HUES64 (cell line): ENCODE results near the gene TMEM236.

ENCODE experiments used
- H3K27ac ChIP-seq: 2 replicates; pipeline ENCODE4 v1.7.0; 2013; ENCODE audit warnings: low read depth, low read length, inconsistent platforms
- H3K27me3 ChIP-seq: 2 replicates; pipeline ENCODE4 v1.6.1; 2013; ENCODE audit warnings: mild to moderate bottlenecking, low read length; ENCODE audit not compliant: insufficient read depth
- H3K36me3 ChIP-seq: 2 replicates; pipeline ENCODE4 v1.6.1; 2013; ENCODE audit warnings: mild to moderate bottlenecking, low read length; ENCODE audit not compliant: insufficient read depth
- H3K4me1 ChIP-seq: 2 replicates; pipeline ENCODE4 v1.6.1; 2013; ENCODE audit warnings: mild to moderate bottlenecking, low read length, moderate library complexity; ENCODE audit not compliant: insufficient read depth
- H3K4me3 ChIP-seq: 2 replicates; pipeline ENCODE4 v1.5.1; 2013; ENCODE audit warnings: mild to moderate bottlenecking, low read length, moderate library complexity
- H3K9ac ChIP-seq: 2 replicates; pipeline ENCODE4 v1.6.1; 2013; ENCODE audit warnings: mild to moderate bottlenecking, low read depth, low read length
- H3K9me3 ChIP-seq: 2 replicates; pipeline ENCODE4 v1.6.1; 2013; ENCODE audit warnings: low read depth, low read length; ENCODE audit not compliant: insufficient read depth
- WGBS: fragments of 150-250, 120-280 bp; methylation state at CpG from one replicate; pipeline ENCODE4 v1.1.7; 2013; ENCODE audit warnings: missing lambda C conversion rate; 5-methylcytosine and 5-hydroxymethylcytosine counted together

TMEM236 gene

DNA sequence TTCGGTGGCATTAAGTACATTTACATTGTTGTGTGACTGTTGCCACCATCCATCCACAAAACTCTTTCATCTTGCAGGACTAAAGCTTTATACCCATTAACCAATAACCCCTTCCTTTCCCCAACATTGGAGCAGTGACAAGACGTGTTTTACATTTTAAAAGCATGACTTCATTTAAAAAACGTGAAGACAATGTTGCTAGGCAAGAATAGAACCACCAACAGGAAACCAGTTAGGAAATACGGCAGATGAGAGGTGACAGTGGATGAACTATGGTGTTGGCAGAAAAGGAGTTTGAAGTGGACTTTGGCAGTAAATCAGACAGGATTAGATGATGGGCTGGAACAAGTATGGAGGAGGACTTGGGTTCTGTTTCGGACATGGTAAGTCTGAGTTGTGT is 17.0 kb downstream of the TMEM236 start:
- H3K9me3 ChIP-seq = no peaks in the 10 kb centered on the region
- H3K36me3 ChIP-seq = no peaks in the 10 kb centered on the region
- no peak overlapping the region for H3K9ac ChIP-seq
- H3K27me3 ChIP-seq = peaks cover 31% of the 10 kb centered on the region
- WGBS = 77% methylated on average over 5 of the region's 5 CpGs
- no peak overlapping the region for H3K27ac ChIP-seq
- peaks cover 2% of the 10 kb centered on the region; the same call in 1 of the 2 replicates for H3K4me1 ChIP-seq
- no peak overlapping the region for H3K4me3 ChIP-seq

DNA sequence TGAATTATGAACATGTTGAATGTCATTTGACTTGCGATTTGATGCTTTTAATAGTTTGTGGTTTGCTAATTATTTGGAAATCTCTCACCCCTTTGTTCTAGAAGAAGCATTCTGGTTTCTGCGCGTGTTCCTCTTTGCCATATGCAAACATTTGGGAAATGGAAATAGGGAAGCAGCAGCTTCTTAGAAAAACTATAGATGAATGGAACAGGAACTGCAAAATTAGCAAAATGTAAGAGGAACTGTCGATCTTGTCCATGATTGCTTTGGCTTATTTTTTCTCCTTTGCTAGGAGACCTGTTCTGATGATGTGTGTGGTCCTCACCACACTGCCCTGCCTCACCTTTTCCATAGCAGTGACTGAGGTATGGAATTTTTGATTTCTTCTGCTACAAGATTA is 19.0 kb downstream of the TMEM236 start:
- peaks cover 10% of the 10 kb centered on the region for H3K27me3 ChIP-seq
- H3K4me3 ChIP-seq = no peak overlapping the region
- H3K36me3 ChIP-seq = no peaks in the 10 kb centered on the region
- no peak overlapping the region for H3K27ac ChIP-seq
- 96% methylated on average over 4 of the region's 4 CpGs for WGBS
- H3K9me3 ChIP-seq = no peaks in the 10 kb centered on the region
- no peak overlapping the region for H3K9ac ChIP-seq
- no peaks in the 10 kb centered on the region for H3K4me1 ChIP-seq

DNA sequence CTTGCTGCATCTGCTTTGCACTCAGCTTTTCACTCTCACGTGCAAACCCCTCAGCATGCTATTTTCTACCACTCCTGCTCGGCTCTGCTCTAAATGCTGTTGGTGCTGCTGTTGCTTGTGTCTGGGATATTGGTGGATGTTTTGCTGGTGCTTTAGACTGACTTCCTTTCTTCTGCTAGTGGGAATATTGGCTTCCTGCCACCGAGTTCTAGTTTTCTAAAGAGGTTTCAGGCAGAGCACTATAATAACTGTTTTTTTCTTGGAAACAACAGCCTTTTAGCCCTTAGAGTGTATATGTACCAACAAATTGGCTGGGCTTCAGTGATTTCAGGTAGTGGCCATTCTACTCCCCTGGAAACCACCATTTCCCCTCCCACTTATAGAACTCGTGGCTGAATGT is 27.8 kb downstream of the TMEM236 start:
- no peak overlapping the region for H3K4me3 ChIP-seq
- no peaks in the 10 kb centered on the region for H3K9me3 ChIP-seq
- no peaks in the 10 kb centered on the region for H3K4me1 ChIP-seq
- H3K9ac ChIP-seq = no peak overlapping the region
- H3K27ac ChIP-seq = no peak overlapping the region
- H3K27me3 ChIP-seq = no peaks in the 10 kb centered on the region
- H3K36me3 ChIP-seq = no peaks in the 10 kb centered on the region
- WGBS = 96% methylated on average over 4 of the region's 4 CpGs

DNA sequence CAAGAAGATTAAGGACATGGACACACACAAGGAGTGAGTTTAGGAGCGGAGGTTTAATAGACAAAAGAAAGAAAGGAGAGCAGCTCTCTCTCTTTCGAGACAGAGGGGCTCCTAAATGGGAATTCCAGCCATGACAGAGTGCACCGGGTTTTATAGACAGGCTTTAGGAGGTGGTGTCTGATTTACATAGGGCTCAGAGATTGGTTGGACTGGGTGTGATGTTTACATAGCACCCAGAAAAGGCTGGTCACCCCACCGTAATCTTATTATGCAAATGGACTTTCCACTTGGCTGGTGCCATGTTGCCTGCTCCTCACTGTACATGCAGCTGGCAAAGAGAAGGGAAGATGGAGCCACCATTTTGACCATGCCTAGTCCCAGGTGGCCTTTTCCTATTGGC is 28.7 kb downstream of the TMEM236 start:
- no peaks in the 10 kb centered on the region for H3K4me1 ChIP-seq
- H3K4me3 ChIP-seq = no peak overlapping the region
- WGBS = 92% methylated on average over 4 of the region's 4 CpGs
- H3K27ac ChIP-seq = no peak overlapping the region
- no peaks in the 10 kb centered on the region for H3K27me3 ChIP-seq
- no peaks in the 10 kb centered on the region for H3K36me3 ChIP-seq
- H3K9ac ChIP-seq = no peak overlapping the region
- no peaks in the 10 kb centered on the region for H3K9me3 ChIP-seq

DNA sequence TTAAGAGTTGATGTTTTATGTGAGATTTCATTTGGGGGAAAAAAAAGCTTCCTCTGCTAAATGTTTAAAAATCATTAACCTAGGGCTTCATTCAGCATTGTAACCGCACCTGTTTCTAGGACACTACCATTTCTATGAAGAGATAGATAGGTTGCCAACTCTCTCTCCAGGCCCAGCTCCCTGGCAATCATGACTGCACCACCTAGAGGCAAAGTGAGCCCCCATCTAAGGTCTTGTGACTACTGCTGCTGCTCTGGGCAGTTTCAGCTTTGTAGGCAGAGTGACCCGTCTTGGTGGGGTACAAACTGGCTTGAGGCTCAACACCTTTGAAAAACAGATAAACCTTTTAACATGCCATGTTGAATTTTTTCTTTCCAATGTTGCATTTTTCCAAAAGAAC is 29.9 kb downstream of the TMEM236 start:
- Histone ChIP-seq H3K27ac (no peak overlapping the region), H3K4me3 (no peak overlapping the region), H3K36me3 (no peaks in the 10 kb centered on the region), H3K4me1 (no peaks in the 10 kb centered on the region), H3K9ac (no peak overlapping the region), H3K27me3 (no peaks in the 10 kb centered on the region), H3K9me3 (no peaks in the 10 kb centered on the region)
- 72% methylated on average over 2 of the region's 2 CpGs for WGBS

DNA sequence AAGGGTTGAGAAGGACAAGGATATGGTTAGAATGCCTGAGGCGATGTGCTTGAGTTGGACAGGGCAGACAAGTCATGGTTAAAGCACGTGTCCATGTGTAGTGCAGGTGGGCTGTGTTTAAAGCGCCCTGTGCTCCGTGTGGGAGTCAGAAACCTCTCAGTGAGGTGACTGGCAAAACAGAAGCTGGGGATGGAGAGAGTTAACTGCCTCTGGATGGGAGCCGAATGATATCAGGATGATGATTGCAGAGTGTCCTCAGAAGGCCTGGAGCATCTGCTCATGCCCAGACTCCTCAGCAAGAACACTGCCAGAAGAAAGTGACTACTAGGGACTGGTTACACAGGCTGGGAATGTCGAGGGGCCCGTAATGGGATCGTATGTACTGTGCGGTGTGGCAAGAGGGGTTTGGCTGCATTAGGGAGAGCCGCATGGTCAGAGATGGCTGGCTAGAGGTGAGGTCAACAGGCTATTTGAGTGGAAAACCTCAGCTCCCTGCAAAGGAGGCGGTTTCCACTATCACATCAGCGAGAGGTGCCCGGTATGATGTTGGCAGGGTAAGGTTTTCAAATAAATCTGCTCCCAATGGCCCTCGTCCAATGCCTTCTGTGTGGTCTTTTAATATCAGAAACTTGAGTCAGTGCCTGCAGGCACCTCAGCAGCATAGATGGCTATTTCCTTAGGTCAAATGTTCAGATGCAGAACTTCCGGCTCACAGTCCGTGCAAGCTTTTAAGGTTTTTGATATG is 31.1 kb downstream of the TMEM236 start:
- Histone ChIP-seq H3K27me3 (no peaks in the 10 kb centered on the region), H3K4me1 (peaks cover 4% of the 10 kb centered on the region; the same call in 1 of the 2 replicates), H3K36me3 (no peaks in the 10 kb centered on the region), H3K9ac (no peak overlapping the region), H3K4me3 (no peak overlapping the region), H3K9me3 (no peaks in the 10 kb centered on the region), H3K27ac (no peak overlapping the region)
- 96% methylated on average over 16 of the region's 16 CpGs for WGBS

DNA sequence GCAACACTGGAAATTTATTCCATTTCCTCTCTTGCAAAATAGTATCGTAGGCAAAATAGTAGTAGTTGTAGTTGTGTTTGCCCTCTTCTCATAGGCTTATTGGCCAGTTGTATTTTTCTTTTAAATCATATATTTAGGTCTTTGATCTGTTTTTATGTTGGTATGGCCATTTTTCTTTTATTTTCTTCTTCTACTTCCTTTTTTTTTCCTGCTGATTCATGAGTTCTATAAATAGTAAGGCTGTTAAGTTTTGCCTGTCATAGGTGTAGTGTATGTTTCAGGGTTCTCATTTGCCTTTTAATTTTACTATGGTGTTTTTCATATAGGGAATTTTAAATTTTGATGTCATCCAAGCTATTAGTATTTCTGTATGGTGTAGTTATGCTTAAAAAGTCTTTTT is 31.8 kb downstream of the TMEM236 start:
- H3K9ac ChIP-seq = no peak overlapping the region
- peaks cover 8% of the 10 kb centered on the region; the same call in 1 of the 2 replicates for H3K4me1 ChIP-seq
- H3K4me3 ChIP-seq = no peak overlapping the region
- no CpG with 5 or more reads among the region's 1 CpG for WGBS
- no peak overlapping the region for H3K27ac ChIP-seq
- no peaks in the 10 kb centered on the region for H3K36me3 ChIP-seq
- H3K9me3 ChIP-seq = no peaks in the 10 kb centered on the region
- H3K27me3 ChIP-seq = no peaks in the 10 kb centered on the region

DNA sequence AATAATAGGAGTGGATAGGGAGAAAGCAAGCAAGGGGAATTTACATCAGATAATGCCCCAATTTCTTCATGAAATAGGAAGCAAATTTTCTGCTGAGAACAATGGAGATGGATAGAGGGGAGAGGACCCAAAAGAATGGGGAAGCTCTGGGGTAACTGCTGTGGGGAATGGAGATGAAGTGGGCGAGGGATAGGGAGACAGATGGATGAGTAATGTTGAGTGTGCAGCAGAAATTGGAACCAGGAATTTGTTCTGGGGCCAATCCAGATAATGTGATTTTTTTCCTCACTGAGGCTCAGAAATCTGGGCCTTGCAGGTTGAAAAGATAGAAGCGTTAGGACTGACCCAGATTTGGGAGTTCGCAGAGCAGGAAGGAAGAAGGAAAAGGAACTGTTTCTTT is 32.7 kb downstream of the TMEM236 start:
- no peaks in the 10 kb centered on the region for H3K36me3 ChIP-seq
- no peak overlapping the region for H3K9ac ChIP-seq
- H3K9me3 ChIP-seq = no peaks in the 10 kb centered on the region
- 96% methylated on average over 3 of the region's 3 CpGs for WGBS
- no peak overlapping the region for H3K27ac ChIP-seq
- H3K4me1 ChIP-seq = peaks cover 9% of the 10 kb centered on the region; the same call in 1 of the 2 replicates
- H3K27me3 ChIP-seq = no peaks in the 10 kb centered on the region
- no peak overlapping the region for H3K4me3 ChIP-seq

DNA sequence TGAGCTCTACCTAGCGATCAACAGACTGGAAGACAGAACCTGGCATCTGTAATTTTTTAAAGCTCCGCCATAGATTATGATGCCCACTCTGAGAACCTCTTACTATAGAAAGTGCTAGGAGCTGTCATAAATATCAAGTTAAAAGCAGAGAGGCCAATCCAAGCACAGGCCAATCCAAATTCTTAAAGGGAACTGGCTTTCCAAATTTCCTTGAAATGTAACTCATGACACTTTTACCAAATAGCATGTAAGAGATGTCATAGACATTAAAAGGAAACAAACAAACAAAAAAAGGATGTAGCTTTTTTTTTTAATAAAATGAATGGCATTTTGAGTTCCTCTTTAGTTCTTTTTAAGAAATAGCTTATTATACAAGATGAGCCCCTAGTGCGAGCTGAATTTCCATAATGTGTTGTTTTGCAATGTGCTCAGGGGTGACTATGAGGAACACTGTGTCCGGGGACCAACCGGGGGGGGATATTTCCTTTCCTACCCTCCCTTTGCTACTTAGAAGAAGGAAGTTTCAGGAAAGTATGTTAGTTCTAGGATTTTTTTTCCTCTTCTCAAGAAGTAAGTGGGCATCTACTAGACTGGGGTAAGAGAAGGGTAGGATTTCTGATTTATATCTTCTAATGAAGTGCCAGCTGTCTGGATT is 33.4 kb downstream of the TMEM236 start:
- Histone ChIP-seq H3K9me3 (no peaks in the 10 kb centered on the region), H3K9ac (no peak overlapping the region), H3K4me1 (peaks cover 9% of the 10 kb centered on the region; the same call in 1 of the 2 replicates), H3K27ac (no peak overlapping the region), H3K27me3 (no peaks in the 10 kb centered on the region), H3K36me3 (no peaks in the 10 kb centered on the region), H3K4me3 (no peak overlapping the region)
- 97% methylated on average over 3 of the region's 5 CpGs for WGBS

DNA sequence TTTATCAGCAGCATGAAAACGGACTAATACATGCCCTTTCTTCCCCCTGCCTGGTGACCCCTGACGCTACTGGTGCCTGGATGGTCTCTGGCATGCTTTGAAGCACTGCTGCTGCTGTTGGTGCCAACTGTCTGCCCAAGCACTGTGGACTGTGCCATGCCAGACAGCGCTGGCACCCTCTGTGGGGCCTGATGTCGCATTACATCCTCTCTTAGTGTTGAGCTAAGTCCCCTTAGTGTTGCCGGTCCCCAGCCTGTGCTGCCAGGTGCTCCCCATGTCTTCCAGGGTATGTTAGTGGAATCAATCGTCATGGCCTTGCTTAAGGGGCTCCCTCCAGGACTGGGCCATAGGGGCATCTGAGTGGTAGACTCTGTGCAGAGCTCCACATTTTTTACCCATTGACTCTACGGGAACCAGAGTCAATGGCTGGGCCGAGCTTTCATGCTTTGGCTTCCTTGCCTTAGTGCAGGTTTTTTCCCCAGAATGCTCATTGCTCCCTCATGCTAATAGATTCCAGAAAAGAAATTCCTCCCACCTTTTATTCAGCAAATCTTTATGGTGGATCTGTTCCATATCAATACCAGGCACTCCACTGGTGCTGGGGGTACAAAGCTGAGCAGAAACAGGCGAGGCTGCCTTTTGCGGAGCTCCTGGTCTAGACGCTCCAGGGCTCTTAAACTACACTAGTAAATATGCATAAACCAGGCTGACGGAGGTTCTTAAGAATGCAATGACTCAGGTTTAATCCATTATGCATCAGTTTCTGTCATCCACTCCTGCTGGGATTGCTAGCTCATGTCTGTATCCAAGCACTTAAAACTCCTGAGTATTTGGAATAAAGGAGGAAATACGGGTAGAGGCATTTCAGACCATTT is 35.3 kb downstream of the TMEM236 start:
- WGBS = 75% methylated on average over 12 of the region's 13 CpGs
- Histone ChIP-seq H3K9ac (no peak overlapping the region), H3K4me1 (peaks cover 9% of the 10 kb centered on the region; the same call in 1 of the 2 replicates), H3K9me3 (no peaks in the 10 kb centered on the region), H3K36me3 (no peaks in the 10 kb centered on the region), H3K27ac (peak overlapping the region; percentile 33; the same call in 1 of the 2 replicates), H3K4me3 (no peak overlapping the region), H3K27me3 (no peaks in the 10 kb centered on the region)

DNA sequence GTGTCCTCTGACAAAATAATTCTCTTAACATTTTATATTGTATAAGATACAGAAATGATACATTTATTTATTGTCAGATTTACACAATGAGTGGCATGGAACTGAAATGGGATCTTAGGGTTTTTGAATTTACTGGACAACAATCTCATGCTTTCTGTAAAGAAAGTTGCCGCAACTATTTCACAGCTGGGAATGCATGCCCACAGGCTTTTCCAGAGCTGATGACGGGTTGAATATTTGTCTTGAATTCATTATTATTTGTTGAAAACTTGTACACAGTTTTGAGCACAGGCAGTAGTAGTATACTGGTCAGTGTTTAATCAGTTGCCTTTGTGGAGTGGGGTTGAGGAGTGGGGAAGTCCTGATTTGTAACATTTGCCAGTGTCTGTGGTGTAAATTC is 36.6 kb downstream of the TMEM236 start:
- Histone ChIP-seq H3K36me3 (no peaks in the 10 kb centered on the region), H3K27ac (no peak overlapping the region), H3K9ac (no peak overlapping the region), H3K4me3 (no peak overlapping the region), H3K4me1 (peaks cover 9% of the 10 kb centered on the region; the same call in 1 of the 2 replicates), H3K9me3 (no peaks in the 10 kb centered on the region), H3K27me3 (no peaks in the 10 kb centered on the region)
- WGBS = 96% methylated on average over 2 of the region's 2 CpGs
